HG03159 (cell line): Measurements from ENCODE around the gene PLGRKT.
"Not testable (repeated sequence)": the region's sequence is repeated elsewhere in the genome, so short reads cannot be mapped to it uniquely, and the experiment has no call there.

Source experiments
- ATAC-seq: cut with Tn5 transposase; IDR thresholded peaks from one replicate; pipeline ENCODE4 v1.9.1; 2021; ENCODE audit warnings: mild to moderate bottlenecking, moderate library complexity; ENCODE audit not compliant: unreplicated experiment

The PLGRKT gene

GRCh38 chr9:5453004-5453403 is 15.3 kb upstream of the PLGRKT start:
- no peak for ATAC-seq

- no peak for ATAC-seq
Observed at GRCh38 chr9:5452286-5452609, 14.5 kb upstream of the PLGRKT start.

- peak; percentile 54 for ATAC-seq
Observed at GRCh38 chr9:5450359-5451091, 12.8 kb upstream of the PLGRKT start, which contains the start of gene CD274. Gene CD274, plus strand, starts transcription at chr9:5450542. Its CDS starts 5,572 bp downstream, at chr9:5456114.

GRCh38 chr9:5449521-5450358 is 12.0 kb upstream of the PLGRKT start:
- no peak for ATAC-seq

DNA sequence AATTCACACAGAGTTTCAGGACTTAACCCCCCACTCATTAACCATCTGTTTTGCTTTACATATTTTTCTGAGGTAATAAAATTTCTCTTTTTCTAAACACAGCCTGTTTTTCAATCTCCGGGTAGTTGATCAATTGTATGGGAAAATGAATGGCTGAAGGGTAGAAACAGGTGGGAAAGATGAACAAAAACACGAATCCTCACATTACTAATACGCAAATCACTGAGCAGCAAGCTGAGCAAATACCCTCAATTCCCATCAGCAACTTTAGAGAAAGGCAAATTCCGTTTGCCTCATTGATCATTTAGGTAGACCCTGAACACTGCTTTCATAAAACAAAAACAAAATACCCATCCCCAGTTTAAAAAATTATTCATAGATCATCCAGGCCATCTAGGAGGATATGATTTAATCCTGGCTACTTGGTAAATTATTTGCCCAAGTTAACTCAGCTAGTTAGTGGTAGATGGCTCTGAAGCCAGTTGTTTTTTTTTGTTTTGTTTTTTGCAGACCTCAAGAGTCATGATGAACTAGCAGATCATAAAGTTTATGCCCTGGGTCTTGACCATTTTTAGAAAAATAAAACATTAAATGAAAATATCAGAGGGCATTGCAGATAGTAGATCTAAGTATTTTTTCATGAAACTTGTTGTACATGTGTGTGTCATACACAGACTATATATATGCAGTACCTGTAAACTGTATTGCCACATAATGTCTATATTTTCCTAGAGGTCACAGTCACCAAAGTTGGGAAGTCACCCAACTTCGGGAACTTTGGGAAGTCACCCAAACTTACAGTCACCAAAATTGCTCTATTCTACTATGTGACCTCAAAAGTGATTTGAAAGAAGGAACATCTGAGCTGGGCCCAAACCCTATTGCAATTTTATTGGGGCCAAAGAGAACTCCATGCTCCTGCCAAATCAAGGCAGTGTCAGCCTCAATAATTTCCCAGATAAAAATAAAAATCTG is 11.0 kb upstream of the PLGRKT start:
- ATAC-seq = no peak

- ATAC-seq = no peak
Observed at GRCh38 chr9:5448016-5448415, 10.3 kb upstream of the PLGRKT start.

DNA sequence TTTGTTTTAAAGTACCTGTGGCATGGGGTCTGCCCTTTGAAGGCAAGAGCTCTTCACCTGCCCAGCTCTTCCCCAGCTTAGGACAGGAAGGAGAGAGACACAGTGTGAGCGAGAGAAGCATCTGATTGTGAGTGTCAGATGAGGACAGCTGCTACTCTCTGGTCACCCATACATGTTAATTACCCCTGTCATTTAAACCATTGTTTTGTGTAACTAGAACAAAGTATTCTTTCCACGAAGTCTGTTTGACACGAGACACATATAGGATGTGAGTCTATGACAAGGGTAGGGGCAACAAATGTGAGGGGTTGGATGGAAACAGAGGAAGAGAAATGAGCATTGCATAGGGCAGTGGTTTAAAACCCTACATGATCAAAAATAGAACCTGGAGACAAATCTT is 9.6 kb upstream of the PLGRKT start:
- ATAC-seq = no peak

- ATAC-seq = no peak
Observed at GRCh38 chr9:5446451-5447236, 8.9 kb upstream of the PLGRKT start.

GRCh38 chr9:5445886-5446285 is 8.2 kb upstream of the PLGRKT start:
- ATAC-seq = no peak

DNA sequence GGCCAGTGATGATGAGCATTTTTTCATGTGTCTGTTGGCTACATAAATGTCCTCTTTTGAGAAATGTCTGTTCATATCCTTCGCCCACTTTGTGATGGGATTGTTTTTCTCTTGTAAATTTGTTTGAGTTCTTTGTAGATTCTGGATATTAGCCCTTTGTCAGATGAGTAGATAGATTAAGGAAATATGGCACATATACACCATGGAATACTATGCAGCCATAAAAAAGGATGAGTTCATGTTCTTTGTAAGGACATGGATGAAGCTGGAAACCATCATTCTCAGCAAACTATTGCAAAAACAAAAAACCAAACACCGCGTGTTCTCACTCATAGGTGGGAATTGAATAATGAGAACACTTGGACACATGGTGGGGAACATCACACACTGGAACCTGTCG is 7.4 kb upstream of the PLGRKT start:
- not testable (repeated sequence) for ATAC-seq

DNA sequence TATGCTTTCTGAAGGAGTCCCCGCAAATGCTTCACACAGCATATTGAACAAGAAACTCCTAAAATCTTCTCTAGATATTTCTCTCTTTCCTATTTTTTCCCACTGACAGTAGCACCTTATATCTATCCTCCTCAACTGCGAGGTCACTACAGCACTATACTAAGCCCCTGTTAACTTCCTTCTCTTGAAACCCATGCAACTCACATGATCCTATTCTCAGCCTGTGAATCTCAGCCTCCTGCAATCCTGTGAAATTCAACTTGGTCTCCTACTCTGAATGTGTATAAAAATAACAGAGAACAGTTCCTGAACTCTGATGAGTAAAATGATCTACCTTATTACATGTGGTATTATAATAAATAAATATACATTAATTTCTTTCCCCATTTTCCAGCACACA is 6.1 kb upstream of the PLGRKT start:
- ATAC-seq = no peak

- ATAC-seq = no peak
Observed at GRCh38 chr9:5442400-5443011, 4.8 kb upstream of the PLGRKT start.

DNA sequence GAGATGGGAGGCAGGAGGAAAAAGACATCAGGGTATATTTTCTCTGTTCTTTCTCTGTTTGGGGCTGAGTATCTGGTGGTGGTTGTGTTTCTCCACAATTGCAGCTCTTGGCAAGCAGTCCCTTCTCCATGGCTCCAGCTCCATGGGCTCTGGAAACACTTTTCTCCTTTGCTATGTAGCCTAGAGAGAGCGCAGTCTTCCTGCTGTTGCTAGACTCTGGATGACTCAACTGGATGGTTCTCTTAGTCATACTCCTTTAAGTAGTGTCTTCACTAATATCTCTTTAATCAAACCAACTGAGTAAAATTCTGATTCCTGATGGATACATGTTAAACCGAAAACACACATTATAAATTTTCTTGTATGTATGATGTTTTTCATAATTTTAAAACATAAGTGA is 3.3 kb upstream of the PLGRKT start:
- ATAC-seq = no peak

DNA sequence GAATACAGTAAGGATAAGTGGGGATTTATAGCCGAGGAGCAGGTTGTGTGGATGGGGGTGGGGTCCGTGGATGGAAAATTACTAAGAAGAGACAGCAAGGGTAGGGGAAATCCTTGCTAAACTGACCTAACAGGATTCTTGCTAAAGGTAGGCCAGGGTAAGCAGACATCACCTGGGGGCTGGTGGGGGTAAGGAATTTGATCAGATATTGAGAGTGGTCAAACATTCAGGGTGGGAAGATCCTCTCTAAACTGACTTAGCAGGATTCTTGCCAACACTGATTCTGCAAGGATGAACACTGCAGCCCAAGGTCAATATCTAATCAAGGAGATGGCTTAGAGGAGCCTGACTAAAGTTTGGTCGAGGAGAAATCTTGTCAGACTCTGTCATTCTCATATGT is 2.7 kb upstream of the PLGRKT start:
- ATAC-seq = no peak

- peak; percentile 69 for ATAC-seq
Observed at GRCh38 chr9:5438301-5439162, 807 bp upstream of the PLGRKT start.

DNA sequence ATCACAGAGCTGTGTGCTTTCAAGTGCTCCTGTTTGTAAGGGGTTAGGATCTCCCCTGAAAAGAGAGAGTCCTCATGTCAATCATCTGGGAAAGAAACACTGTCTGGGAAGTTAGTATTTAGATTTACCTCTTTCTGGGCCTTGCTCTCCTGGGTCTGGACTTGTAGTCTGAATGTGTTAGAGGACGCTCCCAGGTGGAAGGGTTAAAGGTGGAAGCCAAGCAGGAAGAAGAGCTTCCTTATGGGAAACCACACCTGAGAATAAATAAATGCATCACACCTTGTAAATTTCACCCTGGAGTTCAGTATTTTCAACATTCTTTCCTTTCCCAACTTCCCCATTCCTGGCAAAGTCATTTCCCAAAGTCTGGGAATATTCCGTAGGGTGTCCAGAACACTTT is 1.3 kb downstream of the PLGRKT start:
- no peak for ATAC-seq

- no peak for ATAC-seq
Observed at GRCh38 chr9:5435912-5436311, 1.8 kb downstream of the PLGRKT start.

GRCh38 chr9:5433841-5434810 is 3.6 kb downstream of the PLGRKT start:
- not testable (repeated sequence) for ATAC-seq
